Measurements from ENCODE around the gene DLGAP1. TPM values are rescaled to one million over a fixed set of nuclear protein-coding genes. Genes with fewer than 3 reads are reported as not detected.

DLGAP1 gene
- total RNA-seq, 2 experiments from 2014 or later = 0.31 to 0.36 TPM

DNA sequence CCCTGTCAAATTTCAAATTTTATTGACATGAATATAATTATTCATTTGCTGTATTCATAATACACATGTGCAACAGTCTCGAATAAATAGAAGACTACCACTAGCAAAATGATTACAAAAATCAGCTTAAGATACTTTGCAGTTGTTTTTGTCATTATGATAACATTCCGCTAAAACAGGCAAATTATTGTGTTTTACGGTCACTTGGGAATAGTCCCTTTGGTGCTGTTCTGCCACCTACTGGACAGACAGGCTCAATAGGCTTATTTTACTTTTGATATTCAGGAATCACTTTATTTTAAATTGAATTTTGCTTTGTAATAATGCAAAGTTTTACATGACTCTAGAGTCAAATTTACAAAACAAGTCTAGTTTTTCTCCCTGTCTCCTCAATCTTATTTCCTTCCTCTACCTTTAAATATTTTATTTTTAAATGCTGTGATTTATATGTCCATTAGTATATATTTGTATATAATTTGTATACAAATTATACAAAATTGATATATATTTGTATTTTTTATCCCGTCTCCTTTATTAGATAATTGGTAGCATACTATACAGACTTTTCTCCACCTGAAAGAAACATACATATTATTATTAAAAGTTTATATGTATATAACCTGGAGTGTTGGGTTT is 456.3 kb downstream of the DLGAP1 start:
- ChIA-PET POLR2A (no interaction called here), CTCF (interaction anchor here (1.0 kb wide), 1 partner anchor 228 kb away, joined by 3 read pairs; no protein-coding TSS in a partner anchor)
- Histone ChIP-seq H3K4me1 (ENCODE audit: insufficient read depth, low read length) (no peaks in the 10 kb centered on the region), H3K36me3 (ENCODE audit: insufficient read depth, low read length) (no peaks in the 10 kb centered on the region), H3K27ac (ENCODE audit: low read depth in 1 of 2, low read length in 2 of 2) (no peak overlapping the region), H3K27me3 (ENCODE audit: control insufficient read depth in 1 of 2, insufficient read depth in 2 of 2, low read length in 2 of 2) (peaks cover 0 to 6% of the 10 kb centered on the region in 2 experiments), H3K4me3 (ENCODE audit: low read length) (no peak overlapping the region), H3K9me3 (ENCODE audit: control insufficient read depth in 1 of 2, insufficient read depth in 1 of 2, low read length in 2 of 2) (no peaks in the 10 kb centered on the region)
- intact Hi-C loops (cut with DNase I, micrococcal nuclease) = loop anchor here in 1 of 2 experiments (5.0 to 10.0 kb wide), 2 partner anchors 294 to 717 kb away; no protein-coding TSS in a partner anchor
- Mint-ChIP-seq H3K4me1 (ENCODE audit: low read depth) (no peaks in the 10 kb centered on the region), H3K9me3 (no peaks in the 10 kb centered on the region), H3K27ac (no peak overlapping the region), H3K4me3 (no peak overlapping the region), H3K36me3 (ENCODE audit: low read depth) (no peaks in the 10 kb centered on the region), H3K27me3 (peaks cover 22% of the 10 kb centered on the region)
- peak in 3 of 14 experiments; percentile 23 to 29 (median 26) for DNase-seq
- no peak for ATAC-seq (ENCODE audit: poor library complexity)
- TF ChIP-seq, protein P1, sequence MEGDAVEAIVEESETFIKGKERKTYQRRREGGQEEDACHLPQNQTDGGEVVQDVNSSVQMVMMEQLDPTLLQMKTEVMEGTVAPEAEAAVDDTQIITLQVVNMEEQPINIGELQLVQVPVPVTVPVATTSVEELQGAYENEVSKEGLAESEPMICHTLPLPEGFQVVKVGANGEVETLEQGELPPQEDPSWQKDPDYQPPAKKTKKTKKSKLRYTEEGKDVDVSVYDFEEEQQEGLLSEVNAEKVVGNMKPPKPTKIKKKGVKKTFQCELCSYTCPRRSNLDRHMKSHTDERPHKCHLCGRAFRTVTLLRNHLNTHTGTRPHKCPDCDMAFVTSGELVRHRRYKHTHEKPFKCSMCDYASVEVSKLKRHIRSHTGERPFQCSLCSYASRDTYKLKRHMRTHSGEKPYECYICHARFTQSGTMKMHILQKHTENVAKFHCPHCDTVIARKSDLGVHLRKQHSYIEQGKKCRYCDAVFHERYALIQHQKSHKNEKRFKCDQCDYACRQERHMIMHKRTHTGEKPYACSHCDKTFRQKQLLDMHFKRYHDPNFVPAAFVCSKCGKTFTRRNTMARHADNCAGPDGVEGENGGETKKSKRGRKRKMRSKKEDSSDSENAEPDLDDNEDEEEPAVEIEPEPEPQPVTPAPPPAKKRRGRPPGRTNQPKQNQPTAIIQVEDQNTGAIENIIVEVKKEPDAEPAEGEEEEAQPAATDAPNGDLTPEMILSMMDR (IDR thresholded peaks at IDR 0.05) = peak; percentile 60

DNA sequence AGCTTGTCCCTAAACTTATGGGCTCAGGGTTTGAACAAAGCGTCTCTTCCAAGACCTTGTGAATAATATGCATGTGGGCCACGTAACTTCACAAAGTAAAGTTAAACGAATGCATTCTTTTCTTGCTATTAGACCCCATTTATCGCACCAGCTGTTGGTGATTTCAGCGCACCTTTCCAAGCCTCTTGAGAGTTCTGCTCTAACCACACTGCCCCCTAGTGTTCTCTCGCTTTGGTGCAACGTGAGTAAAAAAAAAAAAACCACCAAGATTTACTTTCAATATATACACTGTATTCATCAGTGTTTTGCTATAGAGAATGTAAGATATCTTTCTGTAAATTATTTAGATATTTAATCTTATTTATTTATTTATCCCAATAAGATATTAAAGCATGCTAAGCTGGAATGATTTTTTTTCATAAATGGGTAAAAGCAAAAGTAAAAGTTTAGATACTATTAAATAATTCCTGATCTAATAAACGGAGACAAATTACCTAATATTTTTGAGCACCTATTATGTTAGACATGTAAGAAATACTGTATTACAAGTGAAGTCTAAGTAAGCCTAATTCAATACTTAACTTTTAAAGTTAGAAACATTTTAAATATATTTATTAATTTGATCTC is 459.5 kb downstream of the DLGAP1 start:
- DNase-seq = peak in 13 of 14 experiments; percentile 8 to 78 (median 35)
- peak; percentile 56 for ATAC-seq (ENCODE audit: poor library complexity)
- Mint-ChIP-seq H3K27ac (no peak overlapping the region), H3K4me3 (no peak overlapping the region), H3K4me1 (ENCODE audit: low read depth) (no peaks in the 10 kb centered on the region), H3K9me3 (no peaks in the 10 kb centered on the region), H3K27me3 (peaks cover 5% of the 10 kb centered on the region), H3K36me3 (ENCODE audit: low read depth) (no peaks in the 10 kb centered on the region)
- Histone ChIP-seq H3K27me3 (ENCODE audit: control insufficient read depth in 1 of 2, insufficient read depth in 2 of 2, low read length in 2 of 2) (no peaks in the 10 kb centered on the region), H3K27ac (ENCODE audit: low read depth in 1 of 2, low read length in 2 of 2) (no peak overlapping the region), H3K36me3 (ENCODE audit: insufficient read depth, low read length) (no peaks in the 10 kb centered on the region), H3K9me3 (ENCODE audit: control insufficient read depth in 1 of 2, insufficient read depth in 1 of 2, low read length in 2 of 2) (no peaks in the 10 kb centered on the region), H3K4me1 (ENCODE audit: insufficient read depth, low read length) (no peaks in the 10 kb centered on the region), H3K4me3 (ENCODE audit: low read length) (no peak overlapping the region)
- ChIA-PET CTCF (interaction anchor here (0.6 to 1.8 kb wide), 4 partner anchors 9 to 224 kb away, joined by 3 to 18 read pairs (median 4); no protein-coding TSS in a partner anchor), POLR2A (no interaction called here)
- TF ChIP-seq, protein P1 (IDR thresholded peaks at IDR 0.05) = peak; percentile 76
- intact Hi-C loops (cut with DNase I, micrococcal nuclease) = loop anchor here (1.0 to 10.0 kb wide), 4 partner anchors 224 to 713 kb away; no protein-coding TSS in a partner anchor

DNA sequence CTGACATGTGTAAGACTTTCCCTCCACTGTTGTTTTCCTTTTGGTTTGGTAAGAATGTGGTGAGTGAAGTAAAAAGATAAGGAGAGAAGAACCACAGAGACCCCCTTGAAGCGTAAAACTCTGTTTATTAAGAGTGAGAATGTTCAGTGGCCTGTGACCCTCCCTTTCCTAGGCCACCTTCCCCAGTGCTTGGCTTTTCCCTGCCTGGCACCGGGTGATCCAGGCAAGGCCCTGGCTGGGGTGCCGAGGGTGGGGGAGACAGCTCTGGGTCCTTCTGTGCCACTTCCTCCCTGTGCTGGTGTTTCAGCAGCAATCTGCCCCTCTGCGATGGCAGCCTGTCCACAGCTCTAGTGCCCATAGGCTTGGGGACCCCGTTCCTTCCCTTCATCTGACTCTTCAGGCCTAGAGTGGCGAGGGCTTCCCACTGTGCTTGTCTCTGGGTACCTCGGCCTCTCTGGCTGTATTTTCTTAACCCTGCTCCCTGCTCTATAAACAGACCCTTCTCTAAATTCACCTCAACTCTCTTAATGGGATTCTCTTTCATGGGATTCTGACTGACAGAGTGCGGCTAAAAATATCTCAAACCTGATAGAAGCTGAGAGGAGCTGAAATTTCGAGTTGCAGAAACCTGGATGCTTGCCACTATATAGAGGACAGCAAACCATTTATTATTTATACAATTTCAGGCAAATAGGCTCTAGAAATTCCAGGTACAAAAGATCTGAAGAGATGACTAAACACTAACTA is 461.0 kb downstream of the DLGAP1 start:
- Histone ChIP-seq H3K36me3 (ENCODE audit: insufficient read depth, low read length) (no peaks in the 10 kb centered on the region), H3K27ac (ENCODE audit: low read depth in 1 of 2, low read length in 2 of 2) (no peak overlapping the region), H3K4me3 (ENCODE audit: low read length) (no peak overlapping the region), H3K27me3 (ENCODE audit: control insufficient read depth in 1 of 2, insufficient read depth in 2 of 2, low read length in 2 of 2) (no peaks in the 10 kb centered on the region), H3K9me3 (ENCODE audit: control insufficient read depth in 1 of 2, insufficient read depth in 1 of 2, low read length in 2 of 2) (no peaks in the 10 kb centered on the region), H3K4me1 (ENCODE audit: insufficient read depth, low read length) (no peaks in the 10 kb centered on the region)
- no peak for DNase-seq
- TF ChIP-seq, protein P1 (IDR thresholded peaks at IDR 0.05) = no peak
- H3K4me3 Mint-ChIP-seq = no peak overlapping the region
- no peak for ATAC-seq (ENCODE audit: poor library complexity)
- ChIA-PET CTCF (interaction anchor here (1.8 kb wide), 1 partner anchor 8 kb away, joined by 18 read pairs; no protein-coding TSS in a partner anchor), POLR2A (no interaction called here)
- H3K27me3 Mint-ChIP-seq = no peaks in the 10 kb centered on the region
- H3K4me1 Mint-ChIP-seq (ENCODE audit: low read depth) = no peaks in the 10 kb centered on the region
- no peaks in the 10 kb centered on the region for H3K9me3 Mint-ChIP-seq
- intact Hi-C loops (cut with DNase I, micrococcal nuclease) = loop anchor here (2.0 to 10.0 kb wide), 3 partner anchors 223 to 712 kb away; no protein-coding TSS in a partner anchor
- no peaks in the 10 kb centered on the region for H3K36me3 Mint-ChIP-seq (ENCODE audit: low read depth)
- H3K27ac Mint-ChIP-seq = no peak overlapping the region

All from CD4-positive, alpha-beta T cell (primary cell).